Left ventricle myocardium inferior (tissue), 1 donor: Measurements from ENCODE around the gene ALOX15B. TPM values are rescaled to one million over a fixed set of nuclear protein-coding genes. Genes with fewer than 3 reads are reported as not detected.

Source experiments
- DNase-seq: peaks from one replicate; pipeline ENCODE4 v3.0.0-alpha.2; 2020
- H3K27ac ChIP-seq: fragments of 200-600 bp; replicated peaks from 2 replicates; pipeline ENCODE4 v1.8.0; 2021
- H3K27me3 ChIP-seq: fragments of 200-600 bp; 2 replicates; pipeline ENCODE4 v1.8.0; 2021; ENCODE audit warnings: low read depth
- H3K36me3 ChIP-seq: fragments of 200-600 bp; 2 replicates; pipeline ENCODE4 v1.8.0; 2021
- H3K4me1 ChIP-seq: fragments of 200-600 bp; 2 replicates; pipeline ENCODE4 v1.8.0; 2021
- H3K4me3 ChIP-seq: fragments of 200-600 bp; 2 replicates; pipeline ENCODE4 v1.8.0; 2021; ENCODE audit warnings: mild to moderate bottlenecking, moderate library complexity
- H3K9me3 ChIP-seq: fragments of 200-600 bp; replicated peaks from 2 replicates; pipeline ENCODE4 v1.8.0; 2021
- intact Hi-C: fragments of 100-400 bp; cut with micrococcal nuclease; formaldehyde crosslinking; loops from one replicate; pipeline ENCODE4 v1.11.0; 2022
- total RNA-seq: library from RNA; stranded (reverse); fragmentation: NEBNext Ultra II Directional; extraction: Animal tissue kit (Norgen Biotek cat#: 25700); gene quantifications from one replicate; pipeline ENCODE4 v1.2.1, GENCODE V29; 2021
- TF ChIP-seq, protein P1 (sequence below): fragments of 200-600 bp; IDR thresholded peaks from 2 replicates; pipeline ENCODE4 v1.8.0; 2021; ENCODE audit warnings: antibody characterized with exemption, mild to moderate bottlenecking, borderline replicate concordance
- donor health status: DM: no; HTN: yes; CAD: no; lungs with severe emphysema.

Gene ALOX15B
- total RNA-seq, 1 donor from 2014 or later = not detected

DNA sequence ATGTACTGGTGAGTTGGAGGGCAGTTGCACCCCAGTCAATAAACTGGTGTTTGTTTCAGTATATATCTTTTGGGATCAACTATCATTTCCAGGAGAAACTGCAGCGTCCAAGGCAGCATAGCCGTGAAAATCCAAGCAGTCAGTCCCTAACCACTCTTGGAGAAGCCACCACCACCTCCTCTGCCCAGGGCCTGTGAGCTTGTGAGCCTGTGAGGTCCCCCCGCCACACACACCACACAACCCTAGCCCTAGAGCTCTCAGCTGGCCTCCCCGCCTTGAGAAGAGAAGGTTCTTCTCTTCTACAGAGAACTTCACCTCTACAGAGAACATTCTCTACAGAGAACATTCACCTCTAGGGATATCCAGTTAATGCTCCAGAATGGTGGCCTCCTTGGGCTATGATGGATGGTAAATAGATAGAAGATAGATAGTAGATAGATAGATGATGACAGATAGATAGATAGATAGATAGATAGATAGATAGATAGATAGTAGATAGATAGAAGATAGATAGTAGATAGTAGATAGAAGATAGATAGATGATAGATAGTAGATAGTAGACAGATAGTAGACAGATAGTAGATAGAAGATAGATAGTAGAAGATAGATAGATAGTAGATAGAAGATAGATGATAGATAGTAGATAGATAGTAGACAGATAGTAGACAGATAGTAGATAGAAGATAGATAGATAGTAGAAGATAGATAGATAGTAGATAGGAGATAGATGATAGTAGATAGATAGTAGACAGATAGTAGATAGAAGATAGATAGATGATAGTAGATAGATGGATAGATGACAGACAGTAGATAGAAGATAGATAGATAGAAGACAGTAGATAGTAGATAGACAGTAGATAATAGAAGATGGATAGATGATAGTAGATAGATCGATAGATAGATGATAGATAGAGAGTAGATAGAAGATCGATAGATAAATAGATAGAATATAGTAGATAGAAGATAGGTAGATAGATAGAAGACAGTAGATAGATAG is 13.7 kb downstream of the ALOX15B start:
- Histone ChIP-seq H3K9me3 (no peaks in the 10 kb centered on the region), H3K4me3 (no peak overlapping the region), H3K4me1 (no peaks in the 10 kb centered on the region), H3K36me3 (no peaks in the 10 kb centered on the region), H3K27ac (no peak overlapping the region), H3K27me3 (peaks cover 35% of the 10 kb centered on the region)
- no peak for DNase-seq
- intact Hi-C loops = no loop called here
- TF ChIP-seq, protein P1, sequence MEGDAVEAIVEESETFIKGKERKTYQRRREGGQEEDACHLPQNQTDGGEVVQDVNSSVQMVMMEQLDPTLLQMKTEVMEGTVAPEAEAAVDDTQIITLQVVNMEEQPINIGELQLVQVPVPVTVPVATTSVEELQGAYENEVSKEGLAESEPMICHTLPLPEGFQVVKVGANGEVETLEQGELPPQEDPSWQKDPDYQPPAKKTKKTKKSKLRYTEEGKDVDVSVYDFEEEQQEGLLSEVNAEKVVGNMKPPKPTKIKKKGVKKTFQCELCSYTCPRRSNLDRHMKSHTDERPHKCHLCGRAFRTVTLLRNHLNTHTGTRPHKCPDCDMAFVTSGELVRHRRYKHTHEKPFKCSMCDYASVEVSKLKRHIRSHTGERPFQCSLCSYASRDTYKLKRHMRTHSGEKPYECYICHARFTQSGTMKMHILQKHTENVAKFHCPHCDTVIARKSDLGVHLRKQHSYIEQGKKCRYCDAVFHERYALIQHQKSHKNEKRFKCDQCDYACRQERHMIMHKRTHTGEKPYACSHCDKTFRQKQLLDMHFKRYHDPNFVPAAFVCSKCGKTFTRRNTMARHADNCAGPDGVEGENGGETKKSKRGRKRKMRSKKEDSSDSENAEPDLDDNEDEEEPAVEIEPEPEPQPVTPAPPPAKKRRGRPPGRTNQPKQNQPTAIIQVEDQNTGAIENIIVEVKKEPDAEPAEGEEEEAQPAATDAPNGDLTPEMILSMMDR = no peak

DNA sequence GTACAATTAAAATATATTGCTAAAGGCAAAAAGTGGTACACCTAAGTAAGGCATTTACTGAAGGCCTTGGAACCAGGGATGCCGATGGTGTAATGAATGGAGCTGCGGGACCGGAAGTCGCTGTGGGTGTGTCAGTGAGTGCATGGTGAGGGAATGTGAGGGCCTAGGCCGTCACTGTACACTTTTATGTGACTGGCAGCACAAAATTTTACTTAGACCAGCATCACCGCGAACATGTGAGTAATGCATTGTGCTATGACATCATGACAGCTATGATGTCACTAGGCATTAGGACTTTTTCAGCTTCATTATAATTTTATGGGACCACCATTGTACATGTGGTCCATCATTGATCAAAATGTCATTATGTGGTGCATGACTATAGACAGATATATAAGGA is 14.7 kb downstream of the ALOX15B start:
- no peak overlapping the region for H3K4me3 ChIP-seq
- H3K36me3 ChIP-seq = no peaks in the 10 kb centered on the region
- TF ChIP-seq, protein P1 = no peak
- intact Hi-C loops = no loop called here
- H3K27ac ChIP-seq = no peak overlapping the region
- DNase-seq = no peak
- peaks cover 38% of the 10 kb centered on the region for H3K27me3 ChIP-seq
- H3K4me1 ChIP-seq = no peaks in the 10 kb centered on the region
- H3K9me3 ChIP-seq = no peaks in the 10 kb centered on the region

DNA sequence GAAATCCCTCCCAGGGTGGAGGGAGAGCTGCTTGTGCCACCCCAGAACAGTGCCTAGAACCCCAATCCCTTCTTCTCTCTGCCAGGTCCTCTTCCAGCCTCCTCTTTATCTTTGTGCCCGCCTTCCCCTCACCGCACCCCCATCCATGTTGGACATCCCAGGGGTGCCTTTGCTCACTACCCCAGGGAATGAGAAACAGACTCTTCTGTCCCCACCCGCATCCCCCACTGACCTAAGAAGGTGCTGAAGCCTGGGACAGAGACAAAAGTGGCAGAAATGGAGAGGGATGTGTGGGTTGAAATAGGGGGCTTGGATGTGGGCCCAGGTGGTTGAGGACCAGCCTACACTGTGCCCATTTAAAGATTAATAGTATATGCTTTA is 17.0 kb downstream of the ALOX15B start:
- intact Hi-C loops = no loop called here
- Histone ChIP-seq H3K27ac (no peak overlapping the region), H3K36me3 (no peaks in the 10 kb centered on the region), H3K4me1 (no peaks in the 10 kb centered on the region), H3K9me3 (no peaks in the 10 kb centered on the region), H3K4me3 (no peak overlapping the region), H3K27me3 (peaks cover 59% of the 10 kb centered on the region)
- DNase-seq = no peak
- TF ChIP-seq, protein P1 = no peak

DNA sequence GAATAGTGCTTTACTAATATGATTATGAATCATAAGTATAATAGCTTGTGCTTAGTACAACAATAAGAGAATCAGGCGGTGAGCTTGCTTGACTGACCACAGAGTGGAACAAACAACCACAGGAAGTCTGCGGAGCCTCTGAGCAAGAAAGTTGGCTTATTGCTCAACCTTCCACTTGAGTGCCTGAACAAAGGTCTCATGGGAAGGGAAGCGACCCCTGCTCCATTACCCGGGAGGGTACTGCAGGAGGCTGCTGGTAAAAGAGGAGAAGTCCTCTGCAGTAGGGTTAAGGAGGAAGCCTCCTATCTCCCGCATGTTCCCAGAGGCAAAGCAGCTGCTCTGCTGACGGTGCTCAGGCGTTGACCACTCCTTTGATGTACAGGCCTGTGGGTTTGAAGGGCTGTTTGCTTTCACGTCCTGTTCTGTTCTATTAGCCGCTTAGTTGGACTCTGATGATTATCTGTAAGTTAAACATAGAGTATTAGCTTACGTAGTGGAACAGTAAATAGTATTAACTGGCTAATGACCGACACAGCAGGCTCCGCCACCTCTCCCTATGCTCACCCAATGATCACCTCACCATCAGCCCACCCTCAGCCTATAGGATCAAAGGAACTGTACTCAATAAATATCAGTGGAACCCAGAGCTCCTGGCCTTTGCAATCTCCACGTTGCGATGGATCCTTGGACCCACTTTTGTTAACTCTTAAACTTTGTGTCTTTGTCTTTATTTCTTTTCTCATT is 17.5 kb downstream of the ALOX15B start:
- no peak for DNase-seq
- Histone ChIP-seq H3K4me1 (no peaks in the 10 kb centered on the region), H3K9me3 (no peaks in the 10 kb centered on the region), H3K4me3 (no peak overlapping the region), H3K36me3 (no peaks in the 10 kb centered on the region), H3K27me3 (peaks cover 64% of the 10 kb centered on the region), H3K27ac (no peak overlapping the region)
- intact Hi-C loops = no loop called here
- TF ChIP-seq, protein P1 = no peak

DNA sequence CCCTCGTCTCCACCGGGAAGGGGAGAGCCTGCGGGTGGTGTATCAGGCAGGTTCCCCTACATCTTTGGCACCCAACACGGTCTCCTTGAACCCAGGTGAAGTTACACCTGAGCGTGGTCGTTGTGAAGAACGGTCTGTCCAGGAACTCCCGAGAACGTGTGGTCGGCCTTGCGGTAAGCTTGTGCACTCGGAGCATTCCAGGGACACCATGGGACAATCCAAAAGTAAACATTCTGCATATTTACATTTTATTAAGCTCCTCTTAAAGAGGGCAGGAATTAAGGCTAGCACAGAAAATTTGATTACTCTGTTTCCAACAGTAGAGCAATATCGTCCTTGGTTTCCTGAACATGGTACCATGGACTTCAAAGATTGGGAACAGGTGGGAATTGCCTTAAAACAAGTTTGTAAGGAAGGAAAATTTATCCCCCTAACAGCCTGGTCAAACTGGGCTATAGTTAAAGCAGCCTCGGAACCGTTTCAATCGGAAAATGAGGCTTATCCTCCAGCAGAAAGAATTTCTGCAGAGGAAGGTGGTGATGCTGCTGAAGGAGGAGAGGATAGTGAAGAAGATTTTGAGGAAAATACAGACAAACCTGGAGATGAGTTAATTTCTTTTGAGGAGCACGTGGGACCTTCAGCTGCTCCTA is 18.2 kb downstream of the ALOX15B start:
- Histone ChIP-seq H3K27me3 (peaks cover 71% of the 10 kb centered on the region), H3K27ac (no peak overlapping the region), H3K4me1 (peaks cover under 1% of the 10 kb centered on the region), H3K36me3 (no peaks in the 10 kb centered on the region), H3K4me3 (no peak overlapping the region), H3K9me3 (no peaks in the 10 kb centered on the region)
- intact Hi-C loops = no loop called here
- no peak for DNase-seq
- TF ChIP-seq, protein P1 = no peak
